K562 (cell line): ENCODE measurements around the gene HSPA5. TPM values are rescaled to one million over a fixed set of nuclear protein-coding genes. Genes with fewer than 3 reads are reported as not detected.

ENCODE experiments used
- BCL6 ChIP-seq: fragments of 250-450 bp; sonication (Bioruptor Pico); IDR thresholded peaks from 2 replicates; pipeline ENCODE4 v1.4.0; 2020
- CBX1 ChIP-seq: sonication (generic); IDR thresholded peaks from 2 replicates; pipeline ENCODE4 v1.6.1; 2016; ENCODE audit warnings: antibody characterized with exemption, low read depth, mild to moderate bottlenecking
- FOXO4 ChIP-seq: fragments of 450-650 bp; formaldehyde crosslinking; IDR thresholded peaks from 2 replicates; pipeline ENCODE4 v1.4.0; 2020; ENCODE audit warnings: mild to moderate bottlenecking, moderate library complexity
- HMG20B ChIP-seq: fragments of 250-450 bp; sonication (Bioruptor Pico); IDR thresholded peaks from 2 replicates; pipeline ENCODE4 v1.5.0; 2021; ENCODE audit warnings: mild to moderate bottlenecking
- HNRNPH1 ChIP-seq: fragments of 200-400 bp; formaldehyde crosslinking; optimal IDR thresholded peaks from 2 replicates; pipeline ENCODE3; 2017; ENCODE audit warnings: low read depth, mild to moderate bottlenecking, low read length, moderate library complexity
- IRF9 ChIP-seq: fragments of 450-650 bp; IDR thresholded peaks from 2 replicates; pipeline ENCODE4 v1.6.1; 2016; ENCODE audit warnings: missing biosample characterization, missing genetic modification characterization
- KLF10 ChIP-seq: fragments of 250-450 bp; sonication (Bioruptor Pico); IDR thresholded peaks from 2 replicates; pipeline ENCODE4 v1.6.1; 2021; ENCODE audit warnings: matching md5 sums
- NFE2L1 ChIP-seq: fragments of 450-650 bp; IDR thresholded peaks from 2 replicates; pipeline ENCODE4 v1.6.1; 2016; ENCODE audit warnings: missing genetic modification characterization, low read depth, mild to moderate bottlenecking, missing compliant biosample characterization, moderate library complexity, borderline replicate concordance
- SMAD3 ChIP-seq: fragments of 450-650 bp; formaldehyde crosslinking; conservative IDR thresholded peaks from 2 replicates; pipeline ENCODE4 v1.4.0; 2020; ENCODE audit warnings: mild to moderate bottlenecking
- SMC3 ChIP-seq: conservative IDR thresholded peaks from 2 replicates; pipeline ENCODE4 v1.6.1; 2011; ENCODE audit warnings: low read depth, low read length, improper control_type of control experiment; ENCODE audit not compliant: insufficient read depth
- TEAD1 ChIP-seq, 2 experiments: fragments of 450-650 bp in 1 of 2; sonication (generic) in 1 of 2; formaldehyde crosslinking; IDR thresholded peaks; 2 replicates each; pipeline versions ENCODE4 v1.4.0 to v1.8.0; 2020 to 2022; ENCODE audit warnings: mild to moderate bottlenecking in 2 of 2, missing genetic modification reagents in 1 of 2
- TFE3 ChIP-seq: fragments of 450-650 bp; formaldehyde crosslinking; IDR thresholded peaks from 2 replicates; pipeline ENCODE4 v1.4.0; 2020; ENCODE audit warnings: mild to moderate bottlenecking, mixed read lengths
- THRA ChIP-seq: fragments of 450-650 bp; IDR thresholded peaks from 2 replicates; pipeline ENCODE4 v1.6.1; 2017; ENCODE audit warnings: mild to moderate bottlenecking, moderate library complexity
- TOE1 ChIP-seq, 2 experiments: fragments of 450-650 bp in 1 of 2; sonication (generic) in 1 of 2; formaldehyde crosslinking in 1 of 2; IDR thresholded peaks; 2 replicates each; pipeline versions ENCODE4 v1.7.1 to v1.8.0; 2016 to 2022; ENCODE audit warnings: borderline replicate concordance in 2 of 2, mild to moderate bottlenecking in 2 of 2, antibody characterized with exemption in 1 of 2, inconsistent platforms in 1 of 2, low read depth in 1 of 2, missing genetic modification reagents in 1 of 2, moderate library complexity in 1 of 2
- ZNF395 ChIP-seq: fragments of 200-800 bp; sonication (Bioruptor generic); IDR thresholded peaks from 2 replicates; pipeline ENCODE4 v1.6.1; 2017; ENCODE audit warnings: missing genetic modification characterization, missing compliant biosample characterization
- ZNF584 ChIP-seq: fragments of 200-800 bp; sonication (Bioruptor generic); IDR thresholded peaks from 2 replicates; pipeline ENCODE4 v1.6.1; 2016; ENCODE audit warnings: low read depth, mild to moderate bottlenecking, missing genetic modification characterization, missing compliant biosample characterization
- ZSCAN29 ChIP-seq: fragments of 450-650 bp; IDR thresholded peaks from 2 replicates; pipeline ENCODE4 v1.6.1; 2017
- polyA plus RNA-seq, 8 experiments: library from polyadenylated mRNA; depleted of rRNA in 4 of 8; stranded (reverse) in 5 of 8; unstranded in 3 of 8; fragments of >200 nt; fragmentation: Nextera tagmentation in 2 of 8; fragmentation: Illumina TruSeq in 1 of 8; extraction: Ambion mirVana in 2 of 8; extraction: Trizol in 1 of 8; gene quantifications; 2 replicates each; pipeline versions ENCODE4 v1.2.1 to v1.2.3, GENCODE V29; 2011 to 2014; ENCODE audit warnings: inconsistent platforms in 1 of 8, missing spikeins in 1 of 8
- total RNA-seq, 7 experiments: library from RNA; depleted of rRNA in 6 of 7; stranded (reverse); fragments of >200 nt in 6 of 7; fragmentation: Illumina TruSeq in 2 of 7; extraction: Trizol in 2 of 7; gene quantifications; 2 replicates each; pipeline versions ENCODE4 v1.2.1 to v1.2.3, GENCODE V29; 2011 to 2021; ENCODE audit warnings: low replicate concordance in 1 of 7
- TF ChIP-seq, protein P1 (sequence below): fragments of 250-450 bp; sonication (Bioruptor Pico); IDR thresholded peaks from 2 replicates; pipeline ENCODE4 v1.5.0; 2022; ENCODE audit warnings: mild to moderate bottlenecking

Gene HSPA5
- total and polyA plus RNA-seq, 9 of the 15 experiments (the other 6 are each of a cell fraction or from before 2014, with no cell fraction given) = 48.0 to 265 (median 113) TPM

- TF ChIP-seq TOE1 (IDR thresholded peaks at IDR 0.05; ENCODE audit: borderline replicate concordance) (no peak), TOE1 (CRISPR knock-in tag; IDR thresholded peaks at IDR 0.05; ENCODE audit: borderline replicate concordance, low read depth) (no peak), TEAD1 (CRISPR knock-in tag; IDR thresholded peaks at IDR 0.05) (0 out of 4 replicates have a peak, but pooled peaks of 1 of the 2 experiments have one; percentile 64), CBX1 (no peak), ZSCAN29 (no peak), SMAD3 (CRISPR knock-in tag) (0 out of 2 replicates have a peak, but pooled peaks have one; percentile 17), ZNF395 (CRISPR knock-in tag) (peak; percentile 63), HMG20B (CRISPR knock-in tag) (no peak), KLF10 (no peak), FOXO4 (CRISPR knock-in tag) (no peak), ZNF584 (CRISPR knock-in tag) (no peak), THRA (no peak), BCL6 (peak; percentile 59; the same call in 1 of the 2 replicates), TFE3 (0 out of 2 replicates have a peak, but pooled peaks have one; percentile 39), IRF9 (peak; percentile 52; the same call in 1 of the 2 replicates), NFE2L1 (tag) (no peak), HNRNPH1 (no peak), SMC3 (no peak)
- TF ChIP-seq, protein P1, sequence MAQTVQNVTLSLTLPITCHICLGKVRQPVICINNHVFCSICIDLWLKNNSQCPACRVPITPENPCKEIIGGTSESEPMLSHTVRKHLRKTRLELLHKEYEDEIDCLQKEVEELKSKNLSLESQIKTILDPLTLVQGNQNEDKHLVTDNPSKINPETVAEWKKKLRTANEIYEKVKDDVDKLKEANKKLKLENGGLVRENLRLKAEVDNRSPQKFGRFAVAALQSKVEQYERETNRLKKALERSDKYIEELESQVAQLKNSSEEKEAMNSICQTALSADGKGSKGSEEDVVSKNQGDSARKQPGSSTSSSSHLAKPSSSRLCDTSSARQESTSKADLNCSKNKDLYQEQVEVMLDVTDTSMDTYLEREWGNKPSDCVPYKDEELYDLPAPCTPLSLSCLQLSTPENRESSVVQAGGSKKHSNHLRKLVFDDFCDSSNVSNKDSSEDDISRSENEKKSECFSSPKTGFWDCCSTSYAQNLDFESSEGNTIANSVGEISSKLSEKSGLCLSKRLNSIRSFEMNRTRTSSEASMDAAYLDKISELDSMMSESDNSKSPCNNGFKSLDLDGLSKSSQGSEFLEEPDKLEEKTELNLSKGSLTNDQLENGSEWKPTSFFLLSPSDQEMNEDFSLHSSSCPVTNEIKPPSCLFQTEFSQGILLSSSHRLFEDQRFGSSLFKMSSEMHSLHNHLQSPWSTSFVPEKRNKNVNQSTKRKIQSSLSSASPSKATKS (CRISPR knock-in tag) = no peak
Observed at GRCh38 chr9:125243792-125244260, 2.7 kb upstream of the HSPA5 start (continued).
